ENCODE measurements around the gene KLHL2. TPM values are rescaled to one million over a fixed set of nuclear protein-coding genes. Genes with fewer than 3 reads are reported as not detected.

The KLHL2 gene
- total RNA-seq, 4 donors from 2014 or later, result 23.1 to 42.6 (median 32.4) TPM

DNA sequence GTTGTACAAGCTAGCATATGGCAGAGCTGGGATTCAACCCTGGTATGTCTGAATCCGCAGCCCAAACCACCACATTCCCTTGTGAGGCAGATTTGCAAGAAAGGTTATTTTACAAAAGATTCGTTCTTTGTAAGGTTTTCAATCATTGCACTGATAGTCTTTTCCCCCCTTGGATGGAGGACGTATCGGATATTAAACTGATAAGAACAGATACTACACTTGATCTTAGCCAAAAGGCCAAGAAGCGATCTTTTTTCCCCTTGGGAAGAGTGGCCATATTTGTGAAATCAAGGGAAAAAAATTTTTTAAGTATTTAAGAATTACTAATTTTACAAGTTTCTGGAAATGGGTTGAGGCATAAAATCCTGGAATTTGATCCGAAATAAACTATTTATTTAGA, 85.7 kb downstream of the KLHL2 start:
- TF ChIP-seq, protein P1, sequence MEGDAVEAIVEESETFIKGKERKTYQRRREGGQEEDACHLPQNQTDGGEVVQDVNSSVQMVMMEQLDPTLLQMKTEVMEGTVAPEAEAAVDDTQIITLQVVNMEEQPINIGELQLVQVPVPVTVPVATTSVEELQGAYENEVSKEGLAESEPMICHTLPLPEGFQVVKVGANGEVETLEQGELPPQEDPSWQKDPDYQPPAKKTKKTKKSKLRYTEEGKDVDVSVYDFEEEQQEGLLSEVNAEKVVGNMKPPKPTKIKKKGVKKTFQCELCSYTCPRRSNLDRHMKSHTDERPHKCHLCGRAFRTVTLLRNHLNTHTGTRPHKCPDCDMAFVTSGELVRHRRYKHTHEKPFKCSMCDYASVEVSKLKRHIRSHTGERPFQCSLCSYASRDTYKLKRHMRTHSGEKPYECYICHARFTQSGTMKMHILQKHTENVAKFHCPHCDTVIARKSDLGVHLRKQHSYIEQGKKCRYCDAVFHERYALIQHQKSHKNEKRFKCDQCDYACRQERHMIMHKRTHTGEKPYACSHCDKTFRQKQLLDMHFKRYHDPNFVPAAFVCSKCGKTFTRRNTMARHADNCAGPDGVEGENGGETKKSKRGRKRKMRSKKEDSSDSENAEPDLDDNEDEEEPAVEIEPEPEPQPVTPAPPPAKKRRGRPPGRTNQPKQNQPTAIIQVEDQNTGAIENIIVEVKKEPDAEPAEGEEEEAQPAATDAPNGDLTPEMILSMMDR (IDR thresholded peaks at IDR 0.05), result no peak
- DNase-seq (ENCODE audit: low spot score) (no peak), ATAC-seq (ENCODE audit: low FRiP score) (no peak)

DNA sequence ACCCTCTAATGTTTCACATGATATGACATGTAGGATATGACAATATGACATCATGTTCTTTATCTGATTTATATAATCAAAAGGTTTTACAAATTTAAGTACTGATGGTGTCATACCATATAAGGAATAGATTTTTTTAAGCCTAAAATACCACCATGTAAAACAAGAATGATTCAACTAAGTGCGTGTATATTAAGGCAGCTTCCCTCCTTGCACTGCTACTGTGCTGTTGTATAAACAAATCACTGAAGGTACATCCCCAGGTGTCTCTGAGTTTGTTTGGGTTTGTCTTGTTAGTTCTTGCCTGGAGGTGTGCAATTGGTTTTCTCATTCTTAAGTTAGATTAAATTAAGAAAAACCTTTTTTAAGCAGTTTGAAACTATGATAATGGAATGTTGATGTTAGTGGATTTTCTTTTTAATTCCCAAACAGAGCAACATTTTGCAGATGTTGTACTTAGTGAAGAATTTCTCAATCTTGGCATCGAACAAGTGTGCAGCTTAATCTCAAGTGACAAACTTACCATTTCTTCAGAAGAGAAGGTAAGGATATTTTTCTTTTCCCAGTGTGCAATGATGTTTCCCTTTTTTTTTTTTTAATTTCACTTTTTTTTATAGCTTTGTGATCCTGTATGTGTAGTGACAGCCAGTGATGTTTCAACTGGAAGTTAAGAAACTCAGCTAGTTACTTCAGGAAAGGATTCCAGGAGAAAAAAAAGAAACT, 86.7 kb downstream of the KLHL2 start:
- TF ChIP-seq, protein P1 (IDR thresholded peaks at IDR 0.05), result no peak
- ATAC-seq (ENCODE audit: low FRiP score) (no peak), DNase-seq (ENCODE audit: low spot score) (no peak)

DNA sequence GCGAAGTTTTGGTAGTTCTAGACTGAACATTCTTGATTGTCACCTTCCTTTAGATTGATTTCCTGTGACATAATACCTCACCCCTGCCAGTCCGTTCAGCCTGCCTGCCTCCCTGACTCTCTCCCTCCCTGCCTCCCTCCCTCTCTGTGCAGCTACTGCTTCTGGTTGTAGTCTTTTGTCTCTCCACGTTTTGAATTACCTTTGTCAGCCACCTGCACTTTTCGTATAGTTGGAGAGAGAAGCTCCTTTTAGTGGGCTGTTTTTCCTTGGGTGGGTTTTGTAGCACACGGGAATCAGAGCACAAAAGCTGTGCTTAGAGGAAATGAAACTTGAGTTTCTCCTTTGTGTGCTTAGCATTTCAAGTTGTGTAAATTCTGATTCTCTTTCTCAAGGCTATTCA, 87.5 kb downstream of the KLHL2 start:
- DNase-seq (ENCODE audit: low spot score) (no peak), ATAC-seq (ENCODE audit: low FRiP score) (no peak)

DNA sequence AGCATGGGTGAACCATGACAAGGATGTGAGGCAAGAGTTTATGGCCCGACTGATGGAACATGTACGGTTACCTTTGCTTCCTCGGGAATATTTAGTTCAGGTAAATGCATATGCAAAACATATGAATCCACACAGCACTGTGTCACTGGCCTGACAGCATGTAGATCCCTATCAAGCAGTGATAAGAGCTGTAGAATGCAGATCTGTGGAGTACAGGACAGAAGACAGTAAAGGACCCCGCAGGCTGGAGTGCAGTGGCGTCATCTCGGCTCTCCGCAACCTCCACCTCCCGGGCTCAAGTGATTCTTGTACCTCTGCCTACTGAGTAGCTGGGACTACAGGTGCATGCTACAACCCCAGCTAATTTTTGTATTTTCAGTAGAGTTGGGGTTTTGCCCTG, 90.3 kb downstream of the KLHL2 start:
- ATAC-seq (ENCODE audit: low FRiP score) (no peak), DNase-seq (ENCODE audit: low spot score) (no peak)
- TF ChIP-seq, protein P1 (IDR thresholded peaks at IDR 0.05), result no peak

More for the DNA sequence above, 87.5 kb downstream of the KLHL2 start:
- TF ChIP-seq, protein P1 (IDR thresholded peaks at IDR 0.05), result no peak

DNA sequence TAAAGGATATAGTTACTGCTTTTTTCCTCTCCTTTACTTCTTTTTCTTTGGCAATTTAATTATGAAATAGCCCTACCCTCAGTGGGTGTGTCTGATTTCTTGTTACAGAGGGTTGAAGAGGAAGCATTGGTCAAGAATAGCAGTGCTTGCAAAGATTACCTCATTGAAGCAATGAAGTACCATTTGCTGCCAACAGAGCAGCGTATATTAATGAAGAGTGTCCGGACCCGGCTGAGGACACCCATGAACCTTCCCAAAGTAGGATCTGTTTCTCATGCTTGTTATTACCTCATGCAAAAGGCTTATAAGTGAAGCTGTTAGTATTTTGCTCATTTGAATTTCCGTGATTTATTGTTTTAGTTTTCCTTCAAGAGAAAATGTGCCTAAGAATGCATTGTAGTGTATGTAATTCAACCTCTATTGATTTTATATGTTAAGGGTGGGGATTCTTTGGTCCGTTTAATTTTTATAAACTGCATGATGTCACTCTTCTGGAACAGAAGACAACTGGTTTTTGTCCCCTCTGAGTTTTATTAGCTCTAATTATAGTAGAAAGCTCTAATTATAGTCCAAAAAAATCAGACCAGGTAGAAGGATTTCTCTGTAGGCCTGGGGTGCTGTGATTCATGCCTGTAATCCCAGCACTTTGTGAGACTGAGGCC, 92.2 kb downstream of the KLHL2 start:
- TF ChIP-seq, protein P1 (IDR thresholded peaks at IDR 0.05), result no peak
- ATAC-seq (ENCODE audit: low FRiP score), result no peak
- no peak for DNase-seq (ENCODE audit: low spot score)

DNA sequence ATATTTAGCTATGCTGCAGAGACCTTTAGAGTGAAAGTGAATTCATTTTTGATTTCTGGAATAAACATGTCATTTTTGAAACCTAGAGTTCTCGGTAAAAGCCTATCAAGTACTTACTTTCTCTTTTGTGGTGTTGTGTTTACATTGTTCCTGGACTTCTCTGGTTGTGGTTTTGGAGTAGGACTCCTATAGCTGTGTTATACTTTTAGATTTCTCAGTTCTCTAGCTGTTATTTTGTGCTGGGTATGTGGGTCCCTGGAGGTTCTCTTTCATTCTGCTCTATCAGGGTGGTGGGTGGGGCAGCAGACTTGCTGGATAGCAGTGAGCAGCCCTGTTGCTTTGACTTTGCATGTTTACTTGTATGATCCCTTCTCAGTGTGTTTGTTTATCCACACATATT, 94.5 kb downstream of the KLHL2 start:
- no peak for DNase-seq (ENCODE audit: low spot score)
- TF ChIP-seq, protein P1 (IDR thresholded peaks at IDR 0.05), result no peak

DNA sequence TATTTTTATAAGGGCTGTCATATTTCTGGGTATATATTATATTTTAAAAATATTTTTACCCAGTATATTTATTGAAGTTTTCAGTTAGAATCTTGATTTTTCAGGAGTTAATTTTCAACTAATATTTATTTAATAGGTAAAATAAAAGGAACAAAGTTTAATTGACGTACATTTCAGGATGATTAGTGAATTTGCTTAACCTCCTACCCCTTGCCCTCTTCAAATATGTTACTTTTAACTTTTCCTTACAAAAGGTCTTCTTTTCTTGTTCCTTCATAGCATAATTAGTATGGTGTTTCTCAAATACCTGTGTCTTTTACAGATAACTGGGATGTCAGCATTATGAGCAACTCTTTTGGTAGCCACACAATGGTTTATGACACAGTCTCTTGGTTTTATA, 95.3 kb downstream of the KLHL2 start:
- TF ChIP-seq, protein P1 (IDR thresholded peaks at IDR 0.05), result no peak
- ATAC-seq (ENCODE audit: low FRiP score), result no peak
- DNase-seq (ENCODE audit: low spot score), result no peak

More for the DNA sequence above, 94.5 kb downstream of the KLHL2 start:
- peak; percentile 66 for ATAC-seq (ENCODE audit: low FRiP score)
